HepG2 (cell line): Measurements from ENCODE around the gene ELMOD3. TPM values are rescaled to one million over a fixed set of nuclear protein-coding genes. Genes with fewer than 3 reads are reported as not detected.

Experiments used
- ARHGAP35 ChIP-seq: sonication (generic); formaldehyde crosslinking; IDR thresholded peaks from 2 replicates; pipeline ENCODE4 v1.9.0; 2022; ENCODE audit warnings: mild to moderate bottlenecking, inconsistent platforms, moderate library complexity, missing genetic modification reagents, borderline replicate concordance
- ARNTL ChIP-seq: sonication (generic); formaldehyde crosslinking; IDR thresholded peaks from 2 replicates; pipeline ENCODE4 v1.4.0; 2020; ENCODE audit warnings: mild to moderate bottlenecking, missing genetic modification reagents
- ATF7-NPFF ChIP-seq: sonication (generic); formaldehyde crosslinking; IDR thresholded peaks from 2 replicates; pipeline ENCODE4 v1.8.1; 2023; ENCODE audit warnings: mild to moderate bottlenecking, low read depth, missing genetic modification reagents, moderate library complexity
- BHLHE40 ChIP-seq: IDR thresholded peaks from 2 replicates; pipeline ENCODE4 v1.6.1; 2011; ENCODE audit warnings: low read length, improper control_type of control experiment
- EEA1 ChIP-seq: sonication (generic); formaldehyde crosslinking; IDR thresholded peaks from 2 replicates; pipeline ENCODE4 v1.5.1; 2020; ENCODE audit warnings: mild to moderate bottlenecking, missing genetic modification reagents, borderline replicate concordance
- FOSL2 ChIP-seq: sonication (generic); formaldehyde crosslinking; IDR thresholded peaks from 2 replicates; pipeline ENCODE4 v1.4.0; 2020; ENCODE audit warnings: missing genetic modification reagents
- HIVEP1 ChIP-seq: sonication (generic); formaldehyde crosslinking; IDR thresholded peaks from 2 replicates; pipeline ENCODE4 v1.4.0; 2020; ENCODE audit warnings: mild to moderate bottlenecking, missing genetic modification reagents
- IKZF4 ChIP-seq: sonication (generic); formaldehyde crosslinking; IDR thresholded peaks from 2 replicates; pipeline ENCODE4 v1.5.1; 2020; ENCODE audit warnings: borderline replicate concordance, mild to moderate bottlenecking, low read depth, missing genetic modification reagents; ENCODE audit errors: not compliant biosample characterization
- JUND ChIP-seq: sonication (generic); formaldehyde crosslinking; IDR thresholded peaks from 2 replicates; pipeline ENCODE4 v1.8.0; 2022; ENCODE audit warnings: mild to moderate bottlenecking, missing genetic modification reagents
- MED8 ChIP-seq: sonication (generic); formaldehyde crosslinking; IDR thresholded peaks from 2 replicates; pipeline ENCODE4 v1.8.1; 2023; ENCODE audit warnings: mild to moderate bottlenecking, missing genetic modification reagents; ENCODE audit not compliant: insufficient replicate concordance
- NAIF1 ChIP-seq: sonication (generic); formaldehyde crosslinking; IDR thresholded peaks from 2 replicates; pipeline ENCODE4 v1.5.0; 2020; ENCODE audit warnings: mild to moderate bottlenecking, missing genetic modification reagents, borderline replicate concordance
- NONO ChIP-seq, 2 experiments: fragments of 450-650 bp in 1 of 2; sonication (generic) in 1 of 2; formaldehyde crosslinking in 1 of 2; IDR thresholded peaks in 1 of 2; conservative IDR thresholded peaks in 1 of 2; 2 replicates each; pipeline versions ENCODE4 v1.6.1 to v1.8.0; 2017 to 2022; ENCODE audit warnings: mild to moderate bottlenecking in 1 of 2, missing genetic modification reagents in 1 of 2, moderate library complexity in 1 of 2
- PPARG ChIP-seq: conservative IDR thresholded peaks from 2 replicates; pipeline ENCODE4 v1.6.1; 2016; ENCODE audit warnings: missing biosample characterization, missing genetic modification reagents
- RELA ChIP-seq: sonication (generic); formaldehyde crosslinking; IDR thresholded peaks from 2 replicates; pipeline ENCODE4 v1.4.0; 2020; ENCODE audit warnings: missing genetic modification reagents
- RORA ChIP-seq: sonication (generic); formaldehyde crosslinking; IDR thresholded peaks from 2 replicates; pipeline ENCODE4 v1.5.0; 2020; ENCODE audit warnings: mild to moderate bottlenecking, missing genetic modification reagents, moderate library complexity
- SMARCC2 ChIP-seq: fragments of 450-650 bp; IDR thresholded peaks from 2 replicates; pipeline ENCODE4 v1.6.1; 2017; ENCODE audit warnings: antibody characterized with exemption, mild to moderate bottlenecking
- TCF12 ChIP-seq, 2 experiments: fragments of 450-650 bp in 1 of 2; sonication (generic) in 1 of 2; formaldehyde crosslinking in 1 of 2; IDR thresholded peaks; 2 replicates each; pipeline versions ENCODE4 v1.6.1 to v1.8.0; 2017 to 2022; ENCODE audit warnings: antibody characterized with exemption in 1 of 2, mild to moderate bottlenecking in 1 of 2, missing genetic modification reagents in 1 of 2, moderate library complexity in 1 of 2
- TSC22D2 ChIP-seq: sonication (generic); formaldehyde crosslinking; IDR thresholded peaks from 2 replicates; pipeline ENCODE4 v1.5.1; 2020; ENCODE audit warnings: missing genetic modification reagents, mild to moderate bottlenecking, borderline replicate concordance
- YY1 ChIP-seq: IDR thresholded peaks from 2 replicates; pipeline ENCODE4 v1.6.1; 2011; ENCODE audit warnings: low read length, low read depth, moderate library complexity, mild to moderate bottlenecking; ENCODE audit not compliant: insufficient read depth, insufficient replicate concordance
- ZMYM4 ChIP-seq: sonication (generic); formaldehyde crosslinking; IDR thresholded peaks from 2 replicates; pipeline ENCODE4 v1.8.1; 2023; ENCODE audit warnings: mild to moderate bottlenecking, missing genetic modification reagents
- ZNF263 ChIP-seq: sonication (generic); formaldehyde crosslinking; IDR thresholded peaks from 2 replicates; pipeline ENCODE4 v1.4.0; 2020; ENCODE audit warnings: missing genetic modification reagents
- ZNF30 ChIP-seq: sonication (generic); formaldehyde crosslinking; IDR thresholded peaks from 2 replicates; pipeline ENCODE4 v1.5.0; 2020; ENCODE audit warnings: mild to moderate bottlenecking, missing genetic modification reagents
- ZNF724P ChIP-seq: sonication (generic); formaldehyde crosslinking; IDR thresholded peaks from 2 replicates; pipeline ENCODE4 v1.8.0; 2022; ENCODE audit warnings: missing genetic modification reagents, borderline replicate concordance
- polyA plus RNA-seq, 8 experiments: library from polyadenylated mRNA; depleted of rRNA in 3 of 8; stranded (reverse) in 7 of 8; unstranded in 1 of 8; fragments of >200 nt; fragmentation: Illumina TruSeq in 4 of 8; extraction: Trizol in 4 of 8; gene quantifications; 2 replicates each; pipeline versions ENCODE4 v1.2.1 to v1.2.3, GENCODE V29; 2011 to 2016; ENCODE audit warnings: low read depth in 4 of 8, missing spikeins in 1 of 8, mixed read lengths in 1 of 8; ENCODE audit not compliant: insufficient read depth in 1 of 8
- total RNA-seq, 5 experiments: library from RNA; depleted of rRNA; stranded (reverse); fragments of >200 nt; fragmentation: Illumina TruSeq; extraction: Trizol; gene quantifications; 2 replicates each; pipeline ENCODE4 v1.2.3, GENCODE V29; 2016; ENCODE audit warnings: low read depth in 1 of 5
- TF ChIP-seq, protein P1 (sequence below): sonication (generic); formaldehyde crosslinking; IDR thresholded peaks from 2 replicates; pipeline ENCODE4 v1.5.0; 2020; ENCODE audit warnings: missing genetic modification reagents
- TF ChIP-seq, protein P2 (sequence below): IDR thresholded peaks from 2 replicates; pipeline ENCODE4 v1.6.1; 2016; ENCODE audit warnings: control low read depth
- TF ChIP-seq, protein P3 (sequence below): sonication (generic); formaldehyde crosslinking; conservative IDR thresholded peaks from 2 replicates; pipeline ENCODE4 v1.8.1; 2023; ENCODE audit warnings: missing genetic modification reagents
- TF ChIP-seq, protein P4 (sequence below): sonication (generic); formaldehyde crosslinking; IDR thresholded peaks from 2 replicates; pipeline ENCODE4 v1.4.0; 2020; ENCODE audit warnings: missing genetic modification reagents

Gene ELMOD3
- total and polyA plus RNA-seq, 2 of the 13 experiments (the other 11 are each of a cell fraction or from before 2014, with no cell fraction given), result 13.3 to 19.5 TPM

DNA sequence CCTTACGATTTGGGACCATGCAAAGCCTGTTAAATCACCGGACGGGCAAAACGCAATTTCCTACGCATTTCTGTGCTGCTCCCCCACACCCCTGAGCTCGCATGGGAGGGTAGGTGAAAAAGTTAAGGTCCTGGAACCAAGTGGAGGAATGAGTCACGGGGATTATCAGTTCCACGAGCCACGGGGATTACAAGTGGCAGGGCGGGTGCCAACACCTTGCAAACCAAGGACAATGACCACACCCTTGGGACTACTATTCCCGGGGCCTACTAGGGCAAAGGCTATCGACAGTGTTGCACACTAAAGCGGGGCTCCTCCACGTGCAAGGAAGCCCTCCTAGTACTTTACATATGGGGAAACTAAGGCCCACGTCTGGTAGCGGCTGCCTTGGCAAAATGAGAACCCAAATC lies 688 bp upstream of the ELMOD3 start (continued):
- peak; percentile 14 for TF ChIP-seq MED8
- TF ChIP-seq TCF12 (IDR thresholded peaks at IDR 0.05), result no peak
- TF ChIP-seq TCF12 (CRISPR knock-in tag; IDR thresholded peaks at IDR 0.05), result no peak
- no peak for TF ChIP-seq SMARCC2
- TF ChIP-seq ATF7-NPFF (CRISPR knock-in tag), result peak; percentile 24
- peak; percentile 71 for TF ChIP-seq FOSL2 (CRISPR knock-in tag)
- TF ChIP-seq EEA1 (CRISPR knock-in tag), result peak; percentile 44; the same call in 1 of the 2 replicates
- TF ChIP-seq ZNF263 (CRISPR knock-in tag), result no peak
- no peak for TF ChIP-seq ARNTL (CRISPR knock-in tag)
- 0 out of 2 replicates have a peak, but pooled peaks have one; percentile 23 for TF ChIP-seq JUND (CRISPR knock-in tag)
- peak; percentile 7; the same call in 1 of the 2 replicates for TF ChIP-seq BHLHE40
- TF ChIP-seq, protein P1, sequence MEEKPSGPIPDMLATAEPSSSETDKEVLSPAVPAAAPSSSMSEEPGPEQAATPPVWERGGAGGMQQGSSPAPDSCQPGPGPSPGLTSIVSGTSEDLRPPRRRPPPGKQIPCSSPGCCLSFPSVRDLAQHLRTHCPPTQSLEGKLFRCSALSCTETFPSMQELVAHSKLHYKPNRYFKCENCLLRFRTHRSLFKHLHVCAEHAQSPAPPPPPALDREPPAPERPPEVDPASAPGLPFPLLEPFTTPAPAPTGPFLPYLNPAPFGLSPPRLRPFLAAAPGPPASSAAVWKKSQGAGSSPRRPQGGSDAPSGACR, result peak; percentile 56; the same call in 1 of the 2 replicates
- no peak for TF ChIP-seq YY1
- no peak for TF ChIP-seq RELA (CRISPR knock-in tag)
- TF ChIP-seq ARHGAP35 (CRISPR knock-in tag), result peak; percentile 79; the same call in 1 of the 2 replicates
- peak; percentile 14; the same call in 1 of the 2 replicates for TF ChIP-seq HIVEP1 (CRISPR knock-in tag)
- peak; percentile 91; the same call in 1 of the 2 replicates for TF ChIP-seq ZNF30 (CRISPR knock-in tag)
- no peak for TF ChIP-seq NONO (IDR thresholded peaks at IDR 0.05)
- no peak for TF ChIP-seq NONO (CRISPR knock-in tag; conservative IDR thresholded peaks at IDR 0.05)
- no peak for TF ChIP-seq TSC22D2 (CRISPR knock-in tag)
- no peak for TF ChIP-seq RORA
- TF ChIP-seq, protein P2, sequence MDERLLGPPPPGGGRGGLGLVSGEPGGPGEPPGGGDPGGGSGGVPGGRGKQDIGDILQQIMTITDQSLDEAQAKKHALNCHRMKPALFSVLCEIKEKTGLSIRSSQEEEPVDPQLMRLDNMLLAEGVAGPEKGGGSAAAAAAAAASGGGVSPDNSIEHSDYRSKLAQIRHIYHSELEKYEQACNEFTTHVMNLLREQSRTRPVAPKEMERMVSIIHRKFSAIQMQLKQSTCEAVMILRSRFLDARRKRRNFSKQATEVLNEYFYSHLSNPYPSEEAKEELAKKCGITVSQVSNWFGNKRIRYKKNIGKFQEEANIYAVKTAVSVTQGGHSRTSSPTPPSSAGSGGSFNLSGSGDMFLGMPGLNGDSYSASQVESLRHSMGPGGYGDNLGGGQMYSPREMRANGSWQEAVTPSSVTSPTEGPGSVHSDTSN, result 0 out of 2 replicates have a peak, but pooled peaks have one; percentile 16
- peak; percentile 78 for TF ChIP-seq PPARG (CRISPR knock-in tag)
- TF ChIP-seq ZNF724P (CRISPR knock-in tag), result 0 out of 2 replicates have a peak, but pooled peaks have one; percentile 3
- TF ChIP-seq ZMYM4 (CRISPR knock-in tag), result peak; percentile 76; the same call in 1 of the 2 replicates
- TF ChIP-seq IKZF4 (CRISPR knock-in tag), result peak; percentile 14
- TF ChIP-seq NAIF1 (CRISPR knock-in tag), result 0 out of 2 replicates have a peak, but pooled peaks have one; percentile 54
- TF ChIP-seq, protein P3, sequence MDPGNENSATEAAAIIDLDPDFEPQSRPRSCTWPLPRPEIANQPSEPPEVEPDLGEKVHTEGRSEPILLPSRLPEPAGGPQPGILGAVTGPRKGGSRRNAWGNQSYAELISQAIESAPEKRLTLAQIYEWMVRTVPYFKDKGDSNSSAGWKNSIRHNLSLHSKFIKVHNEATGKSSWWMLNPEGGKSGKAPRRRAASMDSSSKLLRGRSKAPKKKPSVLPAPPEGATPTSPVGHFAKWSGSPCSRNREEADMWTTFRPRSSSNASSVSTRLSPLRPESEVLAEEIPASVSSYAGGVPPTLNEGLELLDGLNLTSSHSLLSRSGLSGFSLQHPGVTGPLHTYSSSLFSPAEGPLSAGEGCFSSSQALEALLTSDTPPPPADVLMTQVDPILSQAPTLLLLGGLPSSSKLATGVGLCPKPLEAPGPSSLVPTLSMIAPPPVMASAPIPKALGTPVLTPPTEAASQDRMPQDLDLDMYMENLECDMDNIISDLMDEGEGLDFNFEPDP (CRISPR knock-in tag), result peak; percentile 98; the same call in 1 of the 2 replicates
- TF ChIP-seq, protein P4, sequence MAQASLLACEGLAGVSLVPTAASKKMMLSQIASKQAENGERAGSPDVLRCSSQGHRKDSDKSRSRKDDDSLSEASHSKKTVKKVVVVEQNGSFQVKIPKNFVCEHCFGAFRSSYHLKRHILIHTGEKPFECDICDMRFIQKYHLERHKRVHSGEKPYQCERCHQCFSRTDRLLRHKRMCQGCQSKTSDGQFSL (CRISPR knock-in tag), result peak; percentile 27; the same call in 1 of the 2 replicates
